ENCODE results near the gene IGFL2. TPM values are rescaled to one million over a fixed set of nuclear protein-coding genes. Genes with fewer than 3 reads are reported as not detected.
A peak's percentile ranks its signal among the peaks of the same experiment; 100 is the strongest.

IGFL2 gene
- total RNA-seq, 1 experiment from 2014 or later, result not detected

DNA sequence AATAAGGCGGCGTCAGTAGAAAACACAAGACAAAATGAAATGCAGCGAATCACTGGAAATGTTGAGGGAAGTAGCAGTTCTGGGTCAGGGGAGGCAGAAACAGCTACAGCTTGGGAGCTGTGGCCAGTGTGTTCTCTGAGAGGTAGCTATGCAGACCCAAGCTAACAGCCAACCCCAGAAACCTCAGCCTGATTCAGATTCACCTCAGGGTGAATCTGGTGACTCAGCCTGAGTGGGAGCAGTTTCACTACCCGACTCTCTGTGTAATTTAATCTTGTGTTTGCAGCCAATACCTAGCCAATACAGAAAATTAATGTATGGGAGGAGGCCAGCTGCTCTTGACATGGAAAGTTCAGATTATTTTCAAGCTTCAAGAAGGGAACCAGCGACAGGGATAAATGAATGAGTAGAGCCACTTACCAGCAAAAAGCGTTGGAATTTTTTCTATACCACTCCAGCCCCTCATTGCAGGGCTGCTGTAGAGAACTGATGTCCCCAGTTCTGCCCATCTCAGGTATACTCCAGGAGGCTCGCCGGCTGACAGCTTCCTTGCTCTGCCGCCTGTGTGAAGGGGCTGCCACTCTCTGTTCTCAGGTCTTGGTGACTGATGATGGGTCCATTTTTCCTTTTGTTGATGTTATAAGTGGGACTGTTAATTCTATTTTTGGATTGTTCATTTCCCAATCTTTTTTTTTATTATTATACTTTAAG is 32.5 kb upstream of the IGFL2 start:
- no peaks in the 10 kb centered on the region for H3K4me1 ChIP-seq (ENCODE audit: low read length)
- H2AFZ ChIP-seq (ENCODE audit: low read length), result no peak overlapping the region
- no peak for DNase-seq

GRCh38 chr19:46116121-46116520 is 31.9 kb upstream of the IGFL2 start:
- Histone ChIP-seq H3K27me3 (ENCODE audit: low read length) (no peaks in the 10 kb centered on the region), H3K27ac (ENCODE audit: low read length) (no peak overlapping the region), H3K4me3 (ENCODE audit: low read length) (no peak overlapping the region), H3K4me1 (ENCODE audit: low read length) (no peaks in the 10 kb centered on the region), H4K20me1 (ENCODE audit: insufficient read depth, low read depth, low read length) (no peaks in the 10 kb centered on the region), H3K9me3 (ENCODE audit: low read length) (no peaks in the 10 kb centered on the region), H3K36me3 (ENCODE audit: insufficient read depth, low read length) (no peaks in the 10 kb centered on the region), H3K9ac (ENCODE audit: low read length) (no peak overlapping the region), H2AFZ (ENCODE audit: low read length) (no peak overlapping the region), H3K4me2 (ENCODE audit: low read depth, low read length, poor library complexity, severe bottlenecking) (no peak overlapping the region), H3K9me2 (replicated peaks; ENCODE audit: insufficient read depth, low read length) (no peaks in the 10 kb centered on the region), H3K79me2 (ENCODE audit: low read length) (no peaks in the 10 kb centered on the region)
- DNase-seq, result no peak

More for the DNA sequence above, 32.5 kb upstream of the IGFL2 start:
- Histone ChIP-seq H3K4me2 (ENCODE audit: low read depth, low read length, poor library complexity, severe bottlenecking) (no peak overlapping the region), H3K9me3 (ENCODE audit: low read length) (no peaks in the 10 kb centered on the region), H3K9me2 (replicated peaks; ENCODE audit: insufficient read depth, low read length) (no peaks in the 10 kb centered on the region), H4K20me1 (ENCODE audit: insufficient read depth, low read depth, low read length) (no peaks in the 10 kb centered on the region), H3K9ac (ENCODE audit: low read length) (no peak overlapping the region), H3K27ac (ENCODE audit: low read length) (no peak overlapping the region), H3K27me3 (ENCODE audit: low read length) (no peaks in the 10 kb centered on the region), H3K36me3 (ENCODE audit: insufficient read depth, low read length) (no peaks in the 10 kb centered on the region), H3K4me3 (ENCODE audit: low read length) (no peak overlapping the region), H3K79me2 (ENCODE audit: low read length) (no peaks in the 10 kb centered on the region)

DNA sequence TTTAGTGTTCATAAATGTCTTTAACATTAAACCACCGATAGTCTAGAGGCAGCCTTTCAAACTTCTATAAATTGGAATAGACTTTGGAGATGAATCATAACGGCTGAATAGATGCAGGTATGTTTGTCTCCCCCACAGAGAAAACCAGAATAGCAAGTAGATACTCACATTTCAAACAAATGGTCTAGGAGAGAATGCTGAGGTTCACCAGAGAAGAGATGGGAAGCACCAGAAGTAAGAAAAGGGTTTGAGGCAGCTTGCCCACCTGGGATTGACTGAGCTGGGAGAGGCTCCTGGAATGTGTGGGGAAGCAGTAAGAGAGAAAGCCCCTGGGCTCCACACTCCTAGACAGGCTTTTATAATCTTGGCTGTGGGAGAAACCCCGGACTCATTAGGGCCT is 29.9 kb upstream of the IGFL2 start:
- no peak overlapping the region for H3K9ac ChIP-seq (ENCODE audit: low read length)
- no peaks in the 10 kb centered on the region for H3K27me3 ChIP-seq (ENCODE audit: low read length)
- H3K9me3 ChIP-seq (ENCODE audit: low read length), result no peaks in the 10 kb centered on the region
- no peak overlapping the region for H2AFZ ChIP-seq (ENCODE audit: low read length)
- H3K4me1 ChIP-seq (ENCODE audit: low read length), result no peaks in the 10 kb centered on the region
- no peaks in the 10 kb centered on the region for H3K79me2 ChIP-seq (ENCODE audit: low read length)
- no peak for DNase-seq
- no peak overlapping the region for H3K27ac ChIP-seq (ENCODE audit: low read length)
- no peaks in the 10 kb centered on the region for H4K20me1 ChIP-seq (ENCODE audit: insufficient read depth, low read depth, low read length)
- no peaks in the 10 kb centered on the region for H3K36me3 ChIP-seq (ENCODE audit: insufficient read depth, low read length)
- H3K4me3 ChIP-seq (ENCODE audit: low read length), result no peak overlapping the region
- no peak overlapping the region for H3K4me2 ChIP-seq (ENCODE audit: low read depth, low read length, poor library complexity, severe bottlenecking)
- H3K9me2 ChIP-seq (replicated peaks; ENCODE audit: insufficient read depth, low read length), result no peaks in the 10 kb centered on the region

DNA sequence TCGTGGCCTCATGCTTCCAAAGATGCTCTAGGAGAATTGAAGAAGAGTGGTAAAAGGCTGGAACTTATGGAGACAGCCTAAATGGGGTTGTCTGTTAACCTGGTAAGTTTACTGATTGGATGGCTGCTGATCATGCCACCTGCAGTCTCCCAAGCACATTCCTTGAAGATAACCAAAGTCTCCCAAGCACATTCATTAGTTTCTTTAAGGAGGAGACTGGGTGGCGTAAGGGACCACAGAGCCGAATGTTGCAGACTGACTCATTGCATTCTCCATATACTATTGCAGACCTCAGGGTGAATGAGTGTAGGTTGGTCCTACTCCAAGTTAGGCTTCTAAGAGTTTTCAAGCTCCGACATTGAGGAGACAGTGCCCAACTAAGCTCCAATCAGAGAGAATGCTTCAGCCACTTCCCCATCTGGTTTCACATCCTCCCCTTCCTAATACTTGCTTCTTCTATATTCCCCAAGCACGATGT is 23.4 kb upstream of the IGFL2 start, which contains the start of gene IGFL3:
TSS of gene IGFL3 (minus strand) at position 51 of the 478 bp plus-strand sequence. CDS start at position 12, 39 bp downstream.
- no peaks in the 10 kb centered on the region for H3K4me1 ChIP-seq (ENCODE audit: low read length)
- no peak within 1 kb of the TSS for H2AFZ ChIP-seq (ENCODE audit: low read length)
- no peaks in the 10 kb centered on the region for H3K27me3 ChIP-seq (ENCODE audit: low read length)
- no peak within 1 kb of the TSS for H3K27ac ChIP-seq (ENCODE audit: low read length)
- no peak within 1 kb of the TSS for H3K4me3 ChIP-seq (ENCODE audit: low read length)
- no peak within 1 kb of the TSS for H3K4me2 ChIP-seq (ENCODE audit: low read depth, low read length, poor library complexity, severe bottlenecking)
- H3K9me3 ChIP-seq (ENCODE audit: low read length), result no peaks in the 10 kb centered on the region
- H3K79me2 ChIP-seq (ENCODE audit: low read length), result no peaks in the 10 kb centered on the region
- H3K9ac ChIP-seq (ENCODE audit: low read length), result no peak within 1 kb of the TSS
- H4K20me1 ChIP-seq (ENCODE audit: insufficient read depth, low read depth, low read length), result no peaks in the 10 kb centered on the region
- peak; percentile 61 for DNase-seq
- no peaks in the 10 kb centered on the region for H3K36me3 ChIP-seq (ENCODE audit: insufficient read depth, low read length)
- no peaks in the 10 kb centered on the region for H3K9me2 ChIP-seq (replicated peaks; ENCODE audit: insufficient read depth, low read length)

GRCh38 chr19:46125447-46125846 is 22.6 kb upstream of the IGFL2 start:
- H3K36me3 ChIP-seq (ENCODE audit: insufficient read depth, low read length), result no peaks in the 10 kb centered on the region
- no peaks in the 10 kb centered on the region for H4K20me1 ChIP-seq (ENCODE audit: insufficient read depth, low read depth, low read length)
- no peak overlapping the region for H3K4me2 ChIP-seq (ENCODE audit: low read depth, low read length, poor library complexity, severe bottlenecking)
- H3K9ac ChIP-seq (ENCODE audit: low read length), result no peak overlapping the region
- no peak overlapping the region for H2AFZ ChIP-seq (ENCODE audit: low read length)
- DNase-seq, result no peak
- H3K4me3 ChIP-seq (ENCODE audit: low read length), result no peak overlapping the region
- no peaks in the 10 kb centered on the region for H3K9me3 ChIP-seq (ENCODE audit: low read length)
- no peaks in the 10 kb centered on the region for H3K4me1 ChIP-seq (ENCODE audit: low read length)
- H3K9me2 ChIP-seq (replicated peaks; ENCODE audit: insufficient read depth, low read length), result no peaks in the 10 kb centered on the region
- no peaks in the 10 kb centered on the region for H3K79me2 ChIP-seq (ENCODE audit: low read length)
- H3K27me3 ChIP-seq (ENCODE audit: low read length), result no peaks in the 10 kb centered on the region
- H3K27ac ChIP-seq (ENCODE audit: low read length), result no peak overlapping the region

DNA sequence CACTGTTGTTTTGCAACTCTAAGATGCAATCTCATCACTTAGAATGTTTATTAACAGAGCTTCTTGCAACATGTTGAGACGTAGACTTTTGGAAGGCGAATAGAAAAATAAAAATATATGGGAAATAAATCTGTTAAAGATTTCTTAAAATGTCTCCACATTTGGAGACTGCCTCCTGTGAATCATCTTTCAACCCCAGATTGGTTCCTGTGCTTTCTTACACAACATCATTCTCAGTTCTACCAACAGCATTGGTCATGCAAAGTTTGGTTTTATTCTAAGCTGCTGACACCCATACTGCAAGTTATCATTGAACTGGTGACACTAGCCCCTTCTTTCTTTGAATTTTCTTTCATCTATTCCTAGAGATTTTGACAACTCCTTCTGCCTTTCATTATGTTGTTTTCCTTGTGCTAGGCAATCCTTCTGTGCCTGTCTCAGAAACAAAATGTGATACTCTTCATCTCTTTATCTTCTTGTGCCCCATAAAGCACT is 21.9 kb upstream of the IGFL2 start:
- no peaks in the 10 kb centered on the region for H3K36me3 ChIP-seq (ENCODE audit: insufficient read depth, low read length)
- no peaks in the 10 kb centered on the region for H3K9me3 ChIP-seq (ENCODE audit: low read length)
- no peaks in the 10 kb centered on the region for H3K79me2 ChIP-seq (ENCODE audit: low read length)
- H3K27me3 ChIP-seq (ENCODE audit: low read length), result no peaks in the 10 kb centered on the region
- H3K9ac ChIP-seq (ENCODE audit: low read length), result no peak overlapping the region
- no peaks in the 10 kb centered on the region for H3K4me1 ChIP-seq (ENCODE audit: low read length)
- no peak for DNase-seq
- no peaks in the 10 kb centered on the region for H3K9me2 ChIP-seq (replicated peaks; ENCODE audit: insufficient read depth, low read length)
- no peak overlapping the region for H3K27ac ChIP-seq (ENCODE audit: low read length)
- H3K4me3 ChIP-seq (ENCODE audit: low read length), result no peak overlapping the region
- H3K4me2 ChIP-seq (ENCODE audit: low read depth, low read length, poor library complexity, severe bottlenecking), result no peak overlapping the region
- no peak overlapping the region for H2AFZ ChIP-seq (ENCODE audit: low read length)
- H4K20me1 ChIP-seq (ENCODE audit: insufficient read depth, low read depth, low read length), result no peaks in the 10 kb centered on the region

GRCh38 chr19:46131485-46132143 is 16.4 kb upstream of the IGFL2 start:
- no peaks in the 10 kb centered on the region for H3K79me2 ChIP-seq (ENCODE audit: low read length)
- no peak overlapping the region for H3K9ac ChIP-seq (ENCODE audit: low read length)
- no peak for DNase-seq

DNA sequence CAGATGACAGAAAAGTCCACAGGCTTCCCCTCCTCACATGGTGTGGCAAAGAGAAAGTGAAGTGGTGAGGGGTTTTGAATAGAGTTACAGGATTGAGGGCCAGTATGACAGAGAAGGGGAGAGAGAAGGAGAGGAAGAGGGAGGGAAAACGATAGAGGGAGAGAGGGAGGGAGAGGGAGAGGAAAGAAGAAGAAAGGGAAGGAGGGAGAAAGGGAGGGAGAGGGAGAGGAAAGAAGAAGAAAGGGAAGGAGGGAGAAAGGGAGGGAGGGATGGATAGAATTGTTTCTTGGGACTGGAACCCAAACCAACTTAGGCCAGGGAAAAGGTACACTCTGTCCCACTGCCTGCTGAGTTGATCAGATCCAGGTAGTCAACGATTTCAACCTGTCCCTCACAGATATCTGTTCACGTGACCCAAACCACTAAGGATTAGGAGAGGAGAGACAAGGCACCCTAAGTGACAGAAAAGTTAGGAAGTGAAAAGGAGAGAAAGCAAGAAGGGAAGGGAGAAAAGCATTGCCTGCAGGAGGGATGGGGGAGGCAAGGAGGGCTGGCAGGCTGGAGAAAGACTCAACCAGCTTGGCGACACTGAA is 15.4 kb upstream of the IGFL2 start:
- no peaks in the 10 kb centered on the region for H3K79me2 ChIP-seq (ENCODE audit: low read length)
- H4K20me1 ChIP-seq (ENCODE audit: insufficient read depth, low read depth, low read length), result no peaks in the 10 kb centered on the region
- no peaks in the 10 kb centered on the region for H3K9me2 ChIP-seq (replicated peaks; ENCODE audit: insufficient read depth, low read length)
- H3K4me1 ChIP-seq (ENCODE audit: low read length), result no peaks in the 10 kb centered on the region
- no peaks in the 10 kb centered on the region for H3K9me3 ChIP-seq (ENCODE audit: low read length)
- no peak for DNase-seq
- H3K27ac ChIP-seq (ENCODE audit: low read length), result no peak overlapping the region
- no peak overlapping the region for H3K4me2 ChIP-seq (ENCODE audit: low read depth, low read length, poor library complexity, severe bottlenecking)
- no peak overlapping the region for H3K4me3 ChIP-seq (ENCODE audit: low read length)
- H3K9ac ChIP-seq (ENCODE audit: low read length), result no peak overlapping the region
- no peaks in the 10 kb centered on the region for H3K27me3 ChIP-seq (ENCODE audit: low read length)
- no peaks in the 10 kb centered on the region for H3K36me3 ChIP-seq (ENCODE audit: insufficient read depth, low read length)
- no peak overlapping the region for H2AFZ ChIP-seq (ENCODE audit: low read length)

More at GRCh38 chr19:46131485-46132143, 16.4 kb upstream of the IGFL2 start:
- Histone ChIP-seq H3K4me1 (ENCODE audit: low read length) (no peaks in the 10 kb centered on the region), H3K27ac (ENCODE audit: low read length) (no peak overlapping the region), H3K4me2 (ENCODE audit: low read depth, low read length, poor library complexity, severe bottlenecking) (no peak overlapping the region), H3K36me3 (ENCODE audit: insufficient read depth, low read length) (no peaks in the 10 kb centered on the region), H3K9me2 (replicated peaks; ENCODE audit: insufficient read depth, low read length) (no peaks in the 10 kb centered on the region), H3K9me3 (ENCODE audit: low read length) (no peaks in the 10 kb centered on the region), H2AFZ (ENCODE audit: low read length) (no peak overlapping the region), H3K4me3 (ENCODE audit: low read length) (no peak overlapping the region), H3K27me3 (ENCODE audit: low read length) (no peaks in the 10 kb centered on the region), H4K20me1 (ENCODE audit: insufficient read depth, low read depth, low read length) (no peaks in the 10 kb centered on the region)
